Hypothalamus (tissue), 51 donors: ENCODE results near the gene SH3RF1.
A peak's percentile ranks its signal among the peaks of the same experiment; 100 is the strongest.

Source experiments
- DNase-seq, 51 donors: peaks; one replicate each; lab custom pipeline; 2025; lab: John Stamatoyannopoulos, UW

Gene SH3RF1

DNA sequence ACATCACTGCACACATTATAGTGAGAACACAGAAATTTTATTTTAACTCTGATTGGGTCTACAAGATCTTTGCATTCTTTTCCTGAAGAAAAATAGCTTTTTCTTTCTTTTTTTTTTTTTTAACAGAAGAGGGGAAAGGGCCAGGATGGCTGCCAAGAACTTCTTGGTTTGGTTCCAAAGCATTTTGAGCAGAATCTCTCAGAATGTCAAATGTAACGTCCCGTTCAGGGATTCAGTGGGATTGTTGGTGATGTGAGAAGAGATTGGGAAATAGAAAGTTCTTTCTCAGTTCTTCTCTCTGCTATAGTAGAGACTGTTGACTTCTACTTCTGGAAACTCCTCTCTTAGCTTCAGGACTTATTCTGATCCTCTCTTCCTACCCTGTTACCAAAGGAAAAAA, 189.8 kb downstream of the SH3RF1 start:
- DNase-seq, result peak in 2 of 51 donors; percentile 6 to 20

DNA sequence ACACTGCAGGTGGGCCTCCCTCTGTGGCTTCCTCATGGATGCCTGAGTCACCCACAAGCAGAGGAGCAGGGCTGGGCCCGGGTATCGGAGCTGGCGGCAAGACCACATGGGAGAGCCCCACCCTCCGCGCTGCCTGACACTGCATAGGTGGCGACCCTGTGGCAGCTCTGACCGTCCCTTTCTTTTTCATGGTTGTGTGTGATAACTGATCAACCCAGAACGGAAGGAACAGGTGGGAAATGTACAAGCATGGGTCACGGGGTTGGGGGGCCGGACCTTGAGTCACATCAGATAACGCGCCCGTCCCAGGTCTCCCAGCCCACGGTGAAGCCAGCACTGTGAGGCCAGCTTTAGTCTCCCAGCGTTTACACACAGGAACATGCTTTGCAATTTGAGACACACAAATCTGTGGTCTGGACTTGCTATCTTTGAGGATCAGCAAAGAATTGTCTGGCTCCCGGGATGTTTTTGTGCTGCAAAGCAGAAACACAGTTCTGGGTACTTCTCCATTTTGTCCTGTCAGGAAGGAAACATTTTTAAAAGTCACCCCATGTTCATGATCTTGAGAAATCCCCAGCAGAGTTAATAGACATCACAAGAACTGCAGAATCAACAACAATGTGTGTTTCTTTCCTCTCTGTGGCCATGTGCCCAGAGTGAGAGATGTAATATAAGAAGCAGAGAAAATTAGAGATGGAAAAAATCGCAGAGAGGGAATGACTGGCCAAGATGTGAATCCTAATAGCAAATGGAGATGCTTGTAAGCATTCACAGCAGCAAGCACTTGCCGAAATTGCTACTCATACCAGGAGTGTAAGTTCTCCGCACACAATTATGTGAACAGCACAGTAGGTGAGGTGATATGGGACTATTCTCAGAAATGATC, 190.6 kb downstream of the SH3RF1 start:
- DNase-seq, result peak in 11 of 51 donors; percentile 1 to 24 (median 9)

DNA sequence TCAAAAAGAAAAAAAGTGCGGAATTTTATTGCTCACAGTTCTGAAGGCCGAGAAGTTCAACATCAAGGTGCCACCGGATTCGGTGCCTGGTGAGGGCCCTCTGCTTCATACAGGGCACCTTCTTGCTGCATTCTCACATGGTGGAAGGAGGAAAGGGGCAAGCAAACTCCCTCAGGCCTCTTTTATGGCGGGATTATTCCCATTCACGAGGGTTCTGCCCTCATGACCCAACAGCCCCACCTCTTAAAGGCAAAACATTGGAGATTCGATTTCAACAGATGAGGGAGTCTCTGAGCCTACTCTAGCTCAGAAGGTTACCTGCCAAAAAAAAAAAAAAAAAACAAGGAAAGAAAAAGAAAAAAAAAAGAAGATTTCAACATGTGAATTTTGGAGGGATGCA, 196.6 kb downstream of the SH3RF1 start:
- no peak for DNase-seq

DNA sequence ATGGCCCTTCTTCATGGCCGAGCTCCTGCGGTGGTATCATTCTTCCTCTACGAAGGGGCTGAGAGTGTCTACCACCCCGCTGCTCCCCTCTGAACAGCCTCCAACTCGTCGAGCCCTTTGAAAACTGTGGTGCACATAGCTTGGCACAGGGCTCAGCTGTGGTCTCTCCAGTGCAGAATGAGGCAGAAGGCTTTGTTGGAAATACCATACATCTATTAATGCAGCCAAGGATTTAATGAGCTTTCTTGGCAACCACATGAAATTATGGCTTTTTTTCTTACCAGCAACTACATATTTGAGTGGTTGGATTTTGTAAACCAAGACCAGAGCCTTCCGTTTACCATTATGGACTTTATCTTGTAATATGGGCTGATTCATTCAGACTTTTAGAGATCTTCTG, 199.0 kb downstream of the SH3RF1 start:
- no peak for DNase-seq

DNA sequence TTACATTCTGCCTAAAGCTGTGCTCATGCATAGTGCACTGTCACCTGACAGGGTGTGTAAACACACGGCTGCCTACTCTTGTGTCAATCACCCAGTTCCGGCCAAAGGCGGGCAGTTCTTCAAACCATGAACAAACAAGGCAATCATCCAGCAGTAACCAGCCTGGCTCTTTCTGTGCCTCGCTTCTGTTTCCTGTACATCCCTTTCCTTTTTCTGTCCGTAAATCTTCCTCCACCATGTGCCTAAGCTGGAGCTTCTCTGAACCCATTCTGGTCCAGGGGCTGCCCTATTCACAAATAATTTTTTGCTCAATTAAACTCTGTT, 199.9 kb downstream of the SH3RF1 start:
- peak in 1 of 51 donors; percentile 3 for DNase-seq

DNA sequence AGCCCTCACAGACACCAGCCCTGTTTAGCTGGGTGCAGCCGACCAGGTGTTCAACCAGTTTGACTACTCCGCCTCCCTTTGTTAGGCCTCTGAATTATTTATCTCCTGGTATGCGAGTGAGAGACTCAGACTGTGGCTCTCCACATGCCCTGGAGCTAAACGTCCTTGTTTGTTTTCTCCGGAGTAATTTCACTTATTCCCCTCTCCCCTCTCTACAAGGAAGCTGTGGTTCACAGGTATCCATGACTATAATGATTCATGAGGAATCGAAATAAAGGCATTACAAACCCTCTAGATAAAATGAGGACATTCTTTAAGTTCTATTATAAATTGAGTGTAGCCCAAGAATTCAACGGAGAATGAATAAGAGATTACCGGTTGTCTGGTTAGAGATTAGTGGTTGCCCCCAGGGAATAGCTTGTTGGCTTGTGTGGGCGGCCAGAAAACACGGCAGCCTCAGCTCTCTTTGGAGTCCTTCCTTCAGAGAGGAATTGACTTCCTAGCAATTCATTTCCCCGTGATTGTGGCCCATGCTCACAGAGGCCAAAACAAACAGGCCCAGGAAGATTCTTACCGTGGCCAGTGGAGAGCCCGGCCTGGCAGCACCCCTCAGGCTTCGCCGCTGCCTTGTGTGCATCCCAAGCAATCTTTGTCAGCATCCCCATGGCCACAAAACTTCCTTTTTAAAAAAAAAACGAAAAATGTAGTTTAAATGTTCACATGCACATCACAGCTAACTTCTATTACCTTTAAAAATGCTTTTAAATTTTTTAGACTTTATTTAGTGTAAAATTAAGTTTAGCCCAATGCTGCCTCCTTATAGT, 200.5 kb downstream of the SH3RF1 start:
- DNase-seq, result no peak

DNA sequence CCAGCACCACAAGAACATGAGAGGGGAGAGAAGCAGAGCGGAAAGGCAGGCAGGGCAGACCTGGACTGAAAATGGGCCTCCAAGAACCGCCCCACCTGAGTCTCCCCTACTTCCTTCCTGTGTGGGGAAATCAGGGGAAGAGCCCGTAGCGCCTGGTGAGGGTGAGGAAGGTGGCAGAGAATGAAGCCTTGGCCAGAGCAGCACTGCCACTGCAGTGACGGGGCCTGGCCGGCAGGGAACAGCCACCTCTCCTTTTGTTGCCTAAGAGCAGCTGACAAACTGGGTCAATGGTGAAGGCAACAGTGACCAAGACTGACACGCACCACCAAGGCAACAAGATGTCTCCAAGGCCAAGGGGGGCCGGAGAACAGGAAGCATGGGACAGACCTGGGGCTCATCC, 202.3 kb downstream of the SH3RF1 start:
- no peak for DNase-seq

DNA sequence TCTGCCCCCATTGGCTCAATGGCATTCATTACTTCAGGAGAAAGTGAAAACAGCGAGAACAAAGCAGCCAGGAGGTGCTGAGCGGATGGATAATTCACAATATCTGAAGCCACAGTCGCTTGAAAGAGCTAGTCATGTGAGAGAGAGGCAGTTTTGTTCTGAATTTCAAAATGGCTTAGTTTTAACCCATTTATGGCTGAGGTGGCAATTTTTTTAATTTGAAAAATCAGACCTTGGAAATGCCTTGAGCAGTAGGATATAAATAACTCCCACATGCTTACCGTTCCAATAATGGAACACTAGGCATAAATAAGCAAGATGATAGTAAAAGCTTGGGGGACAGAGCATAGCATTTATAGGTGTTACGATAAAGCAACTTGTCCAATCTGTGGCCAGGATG, 203.8 kb downstream of the SH3RF1 start:
- no peak for DNase-seq

DNA sequence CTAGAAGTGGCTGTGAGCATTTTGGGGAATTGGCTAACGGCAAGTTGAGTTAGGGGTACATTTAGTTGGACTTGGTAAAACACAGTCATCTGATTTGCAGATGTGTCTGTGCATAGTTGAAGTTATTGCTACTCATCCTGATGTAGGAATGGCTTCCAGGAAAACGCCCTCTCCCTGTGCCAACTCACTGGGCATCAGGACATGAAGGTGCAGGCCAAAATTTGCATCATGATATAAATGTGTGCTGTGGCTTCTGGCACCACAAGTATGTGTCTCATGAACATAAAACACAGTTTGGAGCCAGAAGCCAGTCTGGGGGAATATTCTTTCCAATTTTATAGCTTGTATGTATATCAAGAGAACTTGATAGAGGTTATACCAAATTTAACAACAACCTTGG, 206.5 kb downstream of the SH3RF1 start:
- DNase-seq, result no peak

DNA sequence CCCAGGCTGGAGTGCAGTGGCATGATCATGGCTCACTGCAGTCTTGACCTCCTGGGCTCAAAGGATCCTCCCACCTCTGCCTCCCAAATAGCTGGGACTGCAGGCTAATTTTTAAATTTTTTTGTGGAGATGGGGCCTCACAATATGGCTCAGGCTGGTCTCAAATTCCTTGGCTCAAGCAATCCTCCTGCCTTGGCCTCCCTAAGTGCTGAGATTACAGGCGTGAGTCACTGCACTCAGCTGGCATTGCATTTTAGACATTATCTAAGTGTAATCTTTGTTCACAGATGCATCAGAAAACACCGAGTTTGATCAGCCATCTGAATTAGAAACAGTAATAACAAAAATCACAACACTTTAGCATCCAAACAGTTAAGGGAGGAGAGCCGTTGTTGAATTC, 207.3 kb downstream of the SH3RF1 start:
- no peak for DNase-seq

DNA sequence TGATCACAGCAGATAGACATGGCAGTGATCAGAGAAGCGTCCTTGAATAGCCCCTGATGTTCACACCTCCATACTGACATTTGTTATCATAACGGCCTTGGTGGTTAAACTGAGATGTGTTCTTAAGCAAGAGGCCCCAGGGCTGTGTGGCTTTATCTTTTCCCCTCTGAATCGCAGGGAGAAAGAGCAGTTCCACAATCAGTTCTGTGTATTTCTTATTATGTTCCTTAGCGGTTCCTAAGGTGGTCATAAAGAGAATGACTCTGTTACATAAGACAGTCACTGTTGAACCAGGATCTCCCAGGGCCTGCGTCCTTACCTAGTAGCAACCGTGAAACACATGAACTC, 207.9 kb downstream of the SH3RF1 start:
- DNase-seq, result no peak

DNA sequence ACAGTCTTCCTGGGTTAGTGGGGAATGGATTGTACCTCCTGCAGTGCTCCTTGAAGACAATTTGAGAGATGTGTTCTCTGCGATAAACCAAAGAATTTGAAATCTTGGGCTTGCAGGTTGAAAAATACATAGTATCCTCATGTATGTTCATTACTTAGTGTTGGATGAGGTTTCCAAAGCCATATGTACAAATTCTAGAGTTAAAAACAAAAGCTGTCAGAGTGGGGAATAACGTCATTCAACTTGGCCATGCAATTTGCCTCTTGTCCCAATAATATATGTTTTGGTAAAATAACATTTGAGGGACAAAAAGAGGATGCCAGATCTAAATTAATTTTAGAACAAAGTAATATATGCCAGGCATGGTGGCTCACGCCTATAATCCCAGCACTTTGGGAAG, 209.4 kb downstream of the SH3RF1 start:
- DNase-seq, result no peak

DNA sequence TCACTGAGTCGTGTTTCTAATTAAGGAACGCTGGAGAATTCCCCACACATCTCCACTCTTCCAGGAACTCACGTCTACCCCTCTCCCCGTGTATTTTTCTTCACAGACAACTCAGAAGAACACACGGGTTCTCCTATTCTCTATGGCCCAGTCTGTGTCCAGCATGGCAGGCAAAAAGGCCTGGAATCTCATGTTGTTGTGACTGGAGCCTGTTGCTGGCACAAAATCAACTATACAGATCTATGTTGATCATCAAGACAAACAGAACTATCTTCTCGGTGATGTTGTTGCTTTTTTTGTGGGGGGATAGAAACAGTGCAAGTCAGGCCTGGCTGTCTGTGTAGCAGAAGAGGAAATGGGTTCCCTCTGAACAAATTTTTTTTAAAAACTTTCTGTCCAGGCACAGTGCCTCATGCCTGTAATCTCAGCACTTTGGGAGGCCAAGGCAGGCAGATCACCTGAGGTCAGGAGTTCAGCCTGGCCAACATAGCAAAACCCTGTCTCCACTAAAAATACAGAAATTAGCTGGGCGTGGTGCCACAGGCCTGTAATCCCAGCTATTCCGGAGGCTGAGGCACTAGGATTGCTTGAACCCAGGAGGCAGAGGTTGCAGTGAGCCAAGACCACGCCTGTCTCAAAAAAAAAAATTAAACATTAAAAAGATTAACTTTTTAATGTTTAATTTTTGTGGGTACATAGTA, 210.2 kb downstream of the SH3RF1 start:
- DNase-seq, result no peak

DNA sequence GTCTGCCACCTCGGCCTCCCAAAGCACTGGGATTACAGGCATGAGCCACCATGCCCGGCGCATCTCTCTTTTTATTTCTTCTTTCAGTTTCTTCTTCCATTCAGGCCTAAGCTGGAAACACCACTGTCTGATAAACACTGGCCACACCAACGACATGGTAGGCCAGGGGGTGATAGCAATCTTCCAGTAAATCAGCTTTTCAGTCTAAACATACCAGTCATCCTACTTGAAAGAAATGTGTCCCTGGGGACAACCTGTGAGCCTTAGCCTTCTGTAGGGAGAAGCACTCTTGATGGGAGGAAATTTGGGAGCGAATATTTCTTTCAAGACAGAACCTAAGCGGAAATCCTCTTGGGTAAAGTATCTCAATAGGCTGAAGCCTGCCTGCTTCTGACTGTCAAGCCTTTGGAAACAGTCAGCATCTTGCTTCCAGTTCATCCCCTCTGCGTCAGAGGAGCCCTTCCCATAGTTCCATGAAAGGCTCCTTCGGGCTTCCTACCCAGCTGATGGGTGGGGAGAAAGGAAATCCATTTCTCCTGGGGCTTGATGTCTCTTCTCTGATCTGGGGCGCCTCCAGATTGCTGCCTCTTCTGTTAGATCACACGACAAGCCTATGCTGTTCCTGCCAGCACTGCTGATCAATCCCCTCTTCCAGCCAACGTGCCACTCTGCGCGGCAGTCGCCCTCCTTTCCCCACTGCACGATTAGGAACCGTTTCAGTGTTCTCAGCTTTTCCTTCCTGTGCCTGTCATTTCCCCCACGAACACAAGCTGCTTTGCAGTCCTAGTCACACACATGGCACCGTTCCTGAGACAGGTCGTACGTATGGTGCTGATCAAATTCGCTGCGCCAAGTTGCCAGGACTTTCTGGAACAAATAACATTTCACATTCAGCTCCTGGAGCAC, 211.2 kb downstream of the SH3RF1 start:
- peak in 1 of 51 donors; percentile 50 for DNase-seq

DNA sequence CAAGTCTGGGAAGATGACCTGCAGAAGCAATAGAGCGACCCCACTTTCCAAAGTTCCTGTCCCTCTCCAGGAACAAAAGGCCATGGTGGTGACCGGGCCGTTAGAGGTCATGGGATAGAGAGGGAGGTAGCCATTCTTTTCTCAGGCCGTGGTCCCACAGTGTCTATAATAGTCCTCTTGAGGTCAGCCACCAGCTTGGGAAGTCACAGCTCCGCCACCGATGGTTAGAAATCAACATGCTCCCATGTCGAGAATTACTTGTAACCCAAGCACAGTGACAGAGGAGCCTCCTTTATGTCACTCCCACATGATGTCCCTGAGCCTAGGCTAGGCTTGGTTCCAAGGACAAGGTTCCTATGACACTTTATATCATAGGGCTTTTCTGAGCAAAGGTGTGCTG, 212.4 kb downstream of the SH3RF1 start:
- DNase-seq, result no peak

DNA sequence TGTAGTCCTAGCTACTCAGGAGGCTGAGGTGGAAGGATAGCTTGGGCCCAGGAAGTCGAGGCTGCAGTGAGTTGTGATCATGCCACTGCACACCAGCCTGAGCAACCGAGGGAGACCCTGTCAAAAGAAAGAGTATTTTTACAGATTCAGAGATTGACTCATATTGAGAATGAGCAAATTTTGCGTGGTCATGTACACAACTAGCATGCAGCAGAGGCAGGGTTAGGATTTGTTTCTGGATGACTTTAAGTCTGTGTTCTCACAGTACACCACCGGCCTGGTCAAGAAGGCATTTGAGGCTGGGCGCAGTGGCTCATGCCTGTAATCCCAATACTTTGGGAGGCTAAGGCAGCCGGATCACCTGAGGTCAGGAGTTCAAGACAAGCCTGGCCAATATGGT, 215.9 kb downstream of the SH3RF1 start:
- DNase-seq, result no peak

DNA sequence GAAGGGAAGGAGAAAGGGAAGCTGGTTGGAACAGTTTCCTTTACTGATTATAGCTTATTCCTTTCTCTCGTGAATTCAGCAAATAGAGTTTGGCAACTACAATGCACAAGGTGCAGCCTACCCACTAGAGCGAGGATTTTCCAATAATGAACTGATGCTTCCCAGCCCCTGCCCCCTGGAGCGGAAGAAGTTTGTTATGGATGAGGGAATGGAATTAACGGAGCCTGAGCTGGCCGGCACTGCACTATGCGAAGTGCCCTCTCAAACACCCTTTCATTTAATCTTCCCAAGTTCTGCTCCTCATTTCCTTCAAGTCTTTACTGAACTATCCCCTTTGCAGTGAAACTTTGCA, 218.2 kb downstream of the SH3RF1 start:
- DNase-seq, result no peak

DNA sequence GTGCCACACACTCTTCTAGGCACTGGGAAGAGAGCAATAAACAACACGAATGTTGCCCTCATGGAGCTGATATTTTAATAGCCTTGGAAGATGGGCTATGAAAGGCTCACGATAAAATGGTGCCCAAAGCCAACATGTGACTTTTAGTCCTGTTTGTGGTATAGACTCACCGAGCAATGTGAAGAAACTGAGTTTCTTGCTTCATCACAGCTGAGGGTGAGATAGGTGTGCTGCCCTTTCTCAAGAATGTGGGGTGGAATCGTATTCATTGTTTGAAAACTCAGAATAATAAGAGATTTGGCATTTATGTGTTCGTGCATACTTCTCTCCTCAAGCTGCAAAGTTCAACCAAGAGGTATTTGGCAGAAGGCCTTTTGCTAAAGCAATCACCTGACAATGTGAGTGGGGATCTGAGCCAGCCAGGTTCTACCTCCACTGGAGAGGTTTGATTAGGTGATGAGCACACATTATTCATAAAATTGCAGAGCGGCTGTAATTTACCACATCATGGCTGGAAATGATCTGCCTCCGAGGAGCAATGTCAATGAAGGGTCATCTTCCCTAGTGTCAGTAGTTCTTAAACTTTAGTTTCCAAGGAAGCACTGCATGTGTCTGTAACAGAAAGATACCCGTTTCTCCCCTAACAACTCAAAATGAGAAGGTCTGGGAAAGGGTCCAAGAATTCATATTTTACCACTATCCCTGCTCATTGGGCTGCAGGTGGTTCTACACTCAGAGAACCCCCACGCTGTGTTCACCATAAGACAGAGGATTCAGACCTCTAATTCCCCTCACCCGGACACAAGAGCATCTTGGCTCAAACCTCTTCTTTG, 218.8 kb downstream of the SH3RF1 start:
- DNase-seq, result no peak

DNA sequence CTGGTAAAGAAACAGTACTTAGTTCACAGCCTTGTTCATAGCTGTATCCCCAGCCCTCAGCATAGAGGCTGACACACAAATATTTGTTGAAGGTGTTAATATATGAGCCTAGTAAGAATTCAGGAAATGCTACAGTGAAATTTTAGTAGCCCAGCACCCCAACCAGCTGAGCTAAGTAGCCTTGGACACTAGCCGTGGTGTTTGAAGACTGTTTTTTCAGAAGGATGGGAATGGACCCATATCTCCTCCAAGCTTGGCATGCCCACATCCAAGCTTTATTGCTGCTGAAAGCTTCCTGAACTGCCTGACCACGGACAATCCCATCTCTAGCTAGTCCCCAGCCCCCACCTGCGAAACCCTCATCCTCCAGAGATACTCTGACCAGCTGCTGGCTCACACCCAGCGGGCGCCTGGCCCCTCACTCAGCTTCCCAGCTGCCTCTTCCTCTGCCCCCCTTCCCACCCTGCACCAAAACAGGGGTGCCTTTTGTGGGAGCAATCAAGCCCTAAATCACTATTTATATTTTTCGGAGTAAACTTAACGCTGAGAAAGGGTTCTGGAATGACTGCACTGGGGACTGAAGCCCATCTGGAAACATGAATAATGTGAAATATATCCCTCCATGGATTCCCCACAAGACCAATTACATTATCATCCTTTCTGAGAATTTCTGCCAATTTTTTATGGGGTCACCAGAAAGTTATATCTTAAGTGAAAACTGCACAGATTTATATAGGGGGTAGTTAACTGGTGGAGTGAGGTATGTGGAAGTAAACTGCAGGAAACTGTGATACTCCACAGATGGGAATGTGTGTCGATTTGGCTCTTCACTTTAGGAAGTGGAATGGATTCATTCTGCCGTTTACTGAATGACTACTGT, 219.6 kb downstream of the SH3RF1 start:
- no peak for DNase-seq
